Adrenal gland (tissue), 12 donors: ENCODE data around the gene CRTAP. TPM values are rescaled to one million over a fixed set of nuclear protein-coding genes. Genes with fewer than 3 reads are reported as not detected.

ENCODE experiments used
- DNase-seq, 7 donors: peaks; one replicate each; pipeline ENCODE4 v3.0.0-alpha.2; 2019 to 2020
- H3K27ac ChIP-seq, 5 donors: fragments of 200-600 bp; sonication (generic) in 4 of 5; 1 replicate in 3 of 5; 2 replicates in 2 of 5; pipeline versions ENCODE4 v1.5.1 to v1.8.0; 2016 to 2020; ENCODE audit warnings: mild to moderate bottlenecking in 1 of 5
- H3K27me3 ChIP-seq: fragments of 200-600 bp; 2 replicates; pipeline ENCODE4 v1.8.0; 2021
- H3K36me3 ChIP-seq, 2 donors: fragments of 200-600 bp; replicated peaks in 1 of 2; 1 replicate in 1 of 2; 2 replicates in 1 of 2; pipeline versions ENCODE4 v1.5.1 to v1.8.0; 2018 to 2022
- H3K4me1 ChIP-seq, 2 donors: fragments of 200-600 bp; replicated peaks in 1 of 2; 1 replicate in 1 of 2; 2 replicates in 1 of 2; pipeline versions ENCODE4 v1.5.1 to v1.8.0; 2018 to 2021
- H3K4me3 ChIP-seq, 4 donors: fragments of 200-600 bp; sonication (generic) in 3 of 4; one replicate each; pipeline ENCODE4 v1.5.1; 2016 to 2018
- H3K9me3 ChIP-seq, 3 donors: fragments of 200-600 bp; sonication (generic) in 1 of 3; replicated peaks in 1 of 3; 1 replicate in 2 of 3; 2 replicates in 1 of 3; pipeline versions ENCODE4 v1.5.1 to v1.8.0; 2016 to 2021
- POLR2A ChIP-seq, 2 donors: fragments of 450-650 bp; IDR thresholded peaks; one replicate each; pipeline ENCODE4 v1.6.1; 2017; ENCODE audit warnings: antibody characterized with exemption in 2 of 2, mild to moderate bottlenecking in 2 of 2, moderate library complexity in 1 of 2
- WGBS, 4 donors: extraction: QIAGEN DNeasy Blood & Tissue Kit in 2 of 4; methylation state at CpG; one replicate each; pipeline versions ENCODE4 v1.1.5 to v1.1.7; 2013 to 2017; 5-methylcytosine and 5-hydroxymethylcytosine counted together
- intact Hi-C, 2 donors: fragments of 100-400 bp; cut with DNase I; formaldehyde crosslinking; loops; one replicate each; pipeline versions ENCODE4 v1.14.1 to v1.15.0; 2022 to 2023
- polyA plus RNA-seq, 3 donors: library from polyadenylated mRNA; stranded (reverse); fragments of 200-250 nt in 2 of 3; fragments of 350-450 nt in 1 of 3; fragmentation: Illumina TruSeq in 1 of 3; extraction: RNeasy Lipid Tissue Mini Kit (QIAGEN cat#74804) in 1 of 3; gene quantifications; one replicate each; pipeline ENCODE4 v1.2.3, GENCODE V29; 2013 to 2014
- total RNA-seq, 9 donors: library from RNA; depleted of rRNA in 4 of 9; stranded (reverse); fragments of >200 nt in 4 of 9; fragments of 120-200 nt in 1 of 9; fragmentation: NEBNext Ultra II Directional in 1 of 9; extraction: Animal tissue kit (Norgen Biotek cat#: 25700) in 1 of 9; gene quantifications; one replicate each; pipeline versions ENCODE4 v1.1.0 to v1.2.4, GENCODE V29; 2013 to 2023
- TF ChIP-seq, protein P1 (sequence below), 6 experiments: fragments of 450-650 bp in 4 of 6; fragments of 200-600 bp in 2 of 6; sonication (generic) in 1 of 6; IDR thresholded peaks; 1 replicate in 5 of 6; 2 replicates in 1 of 6; pipeline versions ENCODE4 v1.5.1 to v1.8.0; 2016 to 2021; ENCODE audit warnings: antibody characterized with exemption in 6 of 6, mild to moderate bottlenecking in 2 of 6, moderate library complexity in 1 of 6
- donor health status: healthy with polysubstance abuse.
- donor health status: Bipolar disorder and iron deficiency.
- donor health status: DM: yes; HTN: yes; CAD: no.
- donor health status: DM: no; HTN: no; CAD: no.
- donor health status: DM: no; HTN: no; CAD: no.
- donor health status: DM: yes; HTN: yes; CAD: no.

Gene CRTAP
- total and polyA plus RNA-seq, 12 donors = 64.5 to 677 (median 282) TPM

DNA sequence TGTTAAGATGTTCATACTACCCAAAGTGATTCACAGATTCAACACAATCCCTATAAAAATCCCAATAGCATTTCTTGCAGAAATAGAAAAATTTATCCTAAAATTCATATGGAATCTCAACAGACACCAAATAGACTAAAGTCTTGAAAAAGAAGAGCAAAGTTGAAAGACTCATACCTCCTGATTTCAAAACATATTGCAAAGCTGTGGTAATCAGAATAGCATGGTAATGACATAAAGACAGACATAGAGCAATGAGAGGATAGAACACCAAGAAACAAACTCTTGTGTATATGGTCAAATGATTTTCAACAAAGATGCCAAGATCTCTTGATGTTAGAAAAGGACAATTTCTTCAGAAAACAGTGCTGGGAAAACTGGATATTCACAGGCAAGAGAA, 25.1 kb upstream of the CRTAP start:
- intact Hi-C loops = no loop called here
- no peak overlapping the region for H3K27ac ChIP-seq
- no peak for DNase-seq
- H3K4me3 ChIP-seq = no peak overlapping the region
- TF ChIP-seq, protein P1, sequence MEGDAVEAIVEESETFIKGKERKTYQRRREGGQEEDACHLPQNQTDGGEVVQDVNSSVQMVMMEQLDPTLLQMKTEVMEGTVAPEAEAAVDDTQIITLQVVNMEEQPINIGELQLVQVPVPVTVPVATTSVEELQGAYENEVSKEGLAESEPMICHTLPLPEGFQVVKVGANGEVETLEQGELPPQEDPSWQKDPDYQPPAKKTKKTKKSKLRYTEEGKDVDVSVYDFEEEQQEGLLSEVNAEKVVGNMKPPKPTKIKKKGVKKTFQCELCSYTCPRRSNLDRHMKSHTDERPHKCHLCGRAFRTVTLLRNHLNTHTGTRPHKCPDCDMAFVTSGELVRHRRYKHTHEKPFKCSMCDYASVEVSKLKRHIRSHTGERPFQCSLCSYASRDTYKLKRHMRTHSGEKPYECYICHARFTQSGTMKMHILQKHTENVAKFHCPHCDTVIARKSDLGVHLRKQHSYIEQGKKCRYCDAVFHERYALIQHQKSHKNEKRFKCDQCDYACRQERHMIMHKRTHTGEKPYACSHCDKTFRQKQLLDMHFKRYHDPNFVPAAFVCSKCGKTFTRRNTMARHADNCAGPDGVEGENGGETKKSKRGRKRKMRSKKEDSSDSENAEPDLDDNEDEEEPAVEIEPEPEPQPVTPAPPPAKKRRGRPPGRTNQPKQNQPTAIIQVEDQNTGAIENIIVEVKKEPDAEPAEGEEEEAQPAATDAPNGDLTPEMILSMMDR (IDR thresholded peaks at IDR 0.05) = no peak
- TF ChIP-seq POLR2A (IDR thresholded peaks at IDR 0.05) = no peak
- H3K4me1 ChIP-seq = no peaks in the 10 kb centered on the region
- H3K36me3 ChIP-seq = peaks cover 0 to 13% of the 10 kb centered on the region in 2 donors
- no peaks in the 10 kb centered on the region for H3K27me3 ChIP-seq
- H3K9me3 ChIP-seq = no peaks in the 10 kb centered on the region

DNA sequence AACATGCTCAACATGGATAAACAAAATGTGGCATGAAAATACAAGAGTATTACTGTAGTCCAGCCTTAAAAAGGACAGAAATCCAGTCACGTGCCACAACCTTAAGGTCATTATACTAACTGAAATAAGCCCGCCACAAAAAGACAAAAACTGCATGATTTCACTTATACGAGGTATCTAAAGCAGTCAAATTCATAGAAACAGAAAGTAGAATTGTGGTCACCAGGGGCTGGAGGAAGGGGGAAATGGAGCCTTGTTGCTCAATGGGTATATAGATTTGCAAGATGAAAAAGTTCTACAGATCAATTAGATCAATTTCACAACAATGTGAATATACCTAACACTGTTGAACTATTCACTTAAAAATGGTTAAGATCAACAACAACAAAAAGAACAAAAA, 24.3 kb upstream of the CRTAP start:
- Histone ChIP-seq H3K9me3 (no peaks in the 10 kb centered on the region), H3K27me3 (no peaks in the 10 kb centered on the region), H3K4me1 (no peaks in the 10 kb centered on the region), H3K27ac (no peak overlapping the region), H3K4me3 (no peak overlapping the region), H3K36me3 (peaks cover 0 to 14% of the 10 kb centered on the region in 2 donors)
- TF ChIP-seq POLR2A (IDR thresholded peaks at IDR 0.05) = no peak
- TF ChIP-seq, protein P1 (IDR thresholded peaks at IDR 0.05) = no peak
- WGBS, 4 donors = 51 to 83% (median 74%) methylated on average over 3 of the region's 3 CpGs
- intact Hi-C loops = no loop called here
- DNase-seq = no peak

DNA sequence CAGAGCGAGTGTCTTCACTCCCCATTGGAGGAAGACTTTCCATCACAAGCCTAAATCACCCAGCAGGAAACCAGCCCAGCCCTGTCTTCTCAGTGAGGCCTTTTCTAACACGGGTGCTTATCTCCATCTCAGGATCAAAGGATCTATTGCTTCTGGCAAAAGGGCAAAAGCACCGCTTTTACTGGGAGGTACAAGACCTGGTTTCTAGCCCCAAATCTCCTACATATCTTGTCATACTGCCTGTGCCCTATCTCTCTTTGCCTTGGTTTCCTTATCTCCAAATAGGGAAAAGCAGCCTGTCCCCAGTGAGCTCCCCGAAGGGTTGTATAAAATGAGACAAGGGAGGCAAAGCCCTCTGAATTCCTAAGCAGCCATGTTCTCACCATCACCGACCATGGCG, 22.1 kb upstream of the CRTAP start:
- H3K4me1 ChIP-seq = peaks cover 0 to 7% of the 10 kb centered on the region in 2 donors
- intact Hi-C loops = no loop called here
- DNase-seq = no peak
- no peaks in the 10 kb centered on the region for H3K27me3 ChIP-seq
- H3K27ac ChIP-seq = no peak overlapping the region
- peaks cover 0 to 14% of the 10 kb centered on the region in 2 donors for H3K36me3 ChIP-seq
- TF ChIP-seq POLR2A (IDR thresholded peaks at IDR 0.05) = no peak
- TF ChIP-seq, protein P1 (IDR thresholded peaks at IDR 0.05) = no peak
- H3K4me3 ChIP-seq = no peak overlapping the region
- 72 to 86% (median 81%) methylated on average over 6 of the region's 6 CpGs for WGBS, 4 donors
- H3K9me3 ChIP-seq = no peaks in the 10 kb centered on the region

DNA sequence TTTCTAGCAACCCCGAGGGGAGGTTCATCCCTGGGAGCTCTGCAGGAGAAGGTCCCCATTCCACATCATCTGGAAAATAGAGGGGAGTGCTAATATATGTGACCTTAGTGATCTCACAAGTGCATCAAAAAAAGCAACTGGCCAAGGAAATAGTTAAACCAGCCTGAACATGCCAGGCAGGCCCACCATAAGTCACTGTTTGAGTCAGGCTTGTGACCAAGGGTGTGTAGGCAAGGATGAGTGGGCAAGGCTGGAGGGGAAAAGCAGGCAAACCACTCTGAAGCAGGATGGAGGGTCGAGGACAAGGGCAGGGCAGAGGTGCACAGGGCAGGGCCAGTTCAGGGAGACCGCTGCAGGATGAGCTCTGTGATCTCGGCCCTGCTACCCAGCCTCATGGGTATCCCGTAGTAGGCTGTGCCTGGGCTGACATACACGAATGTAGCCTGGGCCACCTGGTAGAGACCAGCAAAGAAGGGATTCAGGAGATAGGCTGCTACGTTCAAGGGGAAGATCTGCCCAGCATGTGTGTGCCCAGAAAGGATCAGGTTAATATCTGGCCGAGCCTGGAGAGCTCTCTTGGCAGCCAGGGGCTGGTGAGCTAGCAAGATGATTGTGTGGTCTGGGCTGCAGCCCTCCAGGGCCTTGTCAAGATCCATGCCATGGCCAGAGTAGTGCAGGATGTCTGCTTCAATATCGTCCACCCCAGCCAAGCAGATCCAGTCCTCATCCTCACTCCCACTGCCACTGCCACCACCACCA, 21.1 kb upstream of the CRTAP start:
- intact Hi-C loops = no loop called here
- Histone ChIP-seq H3K4me3 (no peak overlapping the region), H3K36me3 (peaks cover 0 to 14% of the 10 kb centered on the region in 2 donors), H3K27me3 (no peaks in the 10 kb centered on the region), H3K27ac (no peak overlapping the region), H3K9me3 (no peaks in the 10 kb centered on the region), H3K4me1 (peaks cover 4 to 10% of the 10 kb centered on the region in 2 donors)
- 80 to 92% (median 91%) methylated on average over 8 to 9 of the region's 9 CpGs for WGBS, 4 donors
- DNase-seq = no peak
- no peak for TF ChIP-seq POLR2A (IDR thresholded peaks at IDR 0.05)
- TF ChIP-seq, protein P1 (IDR thresholded peaks at IDR 0.05) = no peak
